ENCODE measurements around the gene POU2AF2.

The POU2AF2 gene

GRCh38 chr11:111324277-111324720, 78.8 kb downstream of the POU2AF2 start:
- no peak for TF ChIP-seq CTCF (IDR thresholded peaks at IDR 0.05; ENCODE audit: extremely low read depth, insufficient read depth, missing control alignments)
- no peak for DNase-seq (ENCODE audit: low spot score)
- in situ Hi-C loops (cut with MboI; ENCODE audit: low pct_unique_long_range_greater_than_20kb, low sequenced_read_pairs, unreplicated experiment) = no loop called here

GRCh38 chr11:111325259-111325658, 79.7 kb downstream of the POU2AF2 start:
- in situ Hi-C loops (cut with MboI; ENCODE audit: low pct_unique_long_range_greater_than_20kb, low sequenced_read_pairs, unreplicated experiment) = no loop called here
- no peak for TF ChIP-seq CTCF (IDR thresholded peaks at IDR 0.05; ENCODE audit: extremely low read depth, insufficient read depth, missing control alignments)
- DNase-seq (ENCODE audit: low spot score) = no peak

GRCh38 chr11:111326824-111327223, 81.3 kb downstream of the POU2AF2 start:
- TF ChIP-seq CTCF (IDR thresholded peaks at IDR 0.05; ENCODE audit: extremely low read depth, insufficient read depth, missing control alignments) = no peak
- DNase-seq (ENCODE audit: low spot score) = no peak
- in situ Hi-C loops (cut with MboI; ENCODE audit: low pct_unique_long_range_greater_than_20kb, low sequenced_read_pairs, unreplicated experiment) = no loop called here

GRCh38 chr11:111327908-111328624, 82.5 kb downstream of the POU2AF2 start:
- in situ Hi-C loops (cut with MboI; ENCODE audit: low pct_unique_long_range_greater_than_20kb, low sequenced_read_pairs, unreplicated experiment) = no loop called here

GRCh38 chr11:111329306-111330204, 84.0 kb downstream of the POU2AF2 start:
- in situ Hi-C loops (cut with MboI; ENCODE audit: low pct_unique_long_range_greater_than_20kb, low sequenced_read_pairs, unreplicated experiment) = no loop called here
- no peak for TF ChIP-seq CTCF (IDR thresholded peaks at IDR 0.05; ENCODE audit: extremely low read depth, insufficient read depth, missing control alignments)
- DNase-seq (ENCODE audit: low spot score) = no peak

More at GRCh38 chr11:111327908-111328624, 82.5 kb downstream of the POU2AF2 start:
- no peak for TF ChIP-seq CTCF (IDR thresholded peaks at IDR 0.05; ENCODE audit: extremely low read depth, insufficient read depth, missing control alignments)
- no peak for DNase-seq (ENCODE audit: low spot score)

- in situ Hi-C loops (cut with MboI; ENCODE audit: low pct_unique_long_range_greater_than_20kb, low sequenced_read_pairs, unreplicated experiment) = no loop called here
- no peak for DNase-seq (ENCODE audit: low spot score)
- no peak for TF ChIP-seq CTCF (IDR thresholded peaks at IDR 0.05; ENCODE audit: extremely low read depth, insufficient read depth, missing control alignments)
Observed at GRCh38 chr11:111330234-111330893, 84.8 kb downstream of the POU2AF2 start.

Data from GM13977 (cell line).